GM12801 (cell line): ENCODE results near the gene MYO5A.

Experiments
- TF ChIP-seq, protein P1 (sequence below): IDR thresholded peaks from one replicate; pipeline ENCODE4 v1.5.1; 2011; ENCODE audit warnings: control low read depth; ENCODE audit not compliant: insufficient read length; ENCODE audit errors: extremely low read depth

The MYO5A gene

GRCh38 chr15:52414936-52415335, 113.7 kb downstream of the MYO5A start:
- TF ChIP-seq, protein P1, sequence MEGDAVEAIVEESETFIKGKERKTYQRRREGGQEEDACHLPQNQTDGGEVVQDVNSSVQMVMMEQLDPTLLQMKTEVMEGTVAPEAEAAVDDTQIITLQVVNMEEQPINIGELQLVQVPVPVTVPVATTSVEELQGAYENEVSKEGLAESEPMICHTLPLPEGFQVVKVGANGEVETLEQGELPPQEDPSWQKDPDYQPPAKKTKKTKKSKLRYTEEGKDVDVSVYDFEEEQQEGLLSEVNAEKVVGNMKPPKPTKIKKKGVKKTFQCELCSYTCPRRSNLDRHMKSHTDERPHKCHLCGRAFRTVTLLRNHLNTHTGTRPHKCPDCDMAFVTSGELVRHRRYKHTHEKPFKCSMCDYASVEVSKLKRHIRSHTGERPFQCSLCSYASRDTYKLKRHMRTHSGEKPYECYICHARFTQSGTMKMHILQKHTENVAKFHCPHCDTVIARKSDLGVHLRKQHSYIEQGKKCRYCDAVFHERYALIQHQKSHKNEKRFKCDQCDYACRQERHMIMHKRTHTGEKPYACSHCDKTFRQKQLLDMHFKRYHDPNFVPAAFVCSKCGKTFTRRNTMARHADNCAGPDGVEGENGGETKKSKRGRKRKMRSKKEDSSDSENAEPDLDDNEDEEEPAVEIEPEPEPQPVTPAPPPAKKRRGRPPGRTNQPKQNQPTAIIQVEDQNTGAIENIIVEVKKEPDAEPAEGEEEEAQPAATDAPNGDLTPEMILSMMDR, result no peak

- TF ChIP-seq, protein P1, result no peak
These were observed 119.9 kb downstream of the MYO5A start for GRCh38 chr15:52408823-52409222.

DNA sequence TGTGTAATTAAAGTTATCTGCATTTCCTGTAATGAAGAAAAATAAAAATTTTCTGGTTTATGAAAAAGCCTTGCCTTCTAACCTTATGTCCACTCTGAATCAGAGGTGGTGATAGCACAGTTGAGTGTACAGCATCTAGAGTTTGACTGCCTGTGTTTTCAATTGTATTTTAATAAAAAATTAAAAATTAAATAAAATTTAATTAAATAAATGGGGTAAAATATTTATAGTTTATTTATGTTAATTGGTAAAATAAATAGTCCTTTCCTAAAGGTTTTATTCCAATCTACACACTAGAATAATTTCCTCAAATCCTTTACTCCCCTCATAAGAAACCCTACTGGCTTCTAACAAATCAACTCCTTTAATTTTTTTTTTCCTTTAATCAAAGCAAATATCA, 121.3 kb downstream of the MYO5A start:
- TF ChIP-seq, protein P1, result no peak

DNA sequence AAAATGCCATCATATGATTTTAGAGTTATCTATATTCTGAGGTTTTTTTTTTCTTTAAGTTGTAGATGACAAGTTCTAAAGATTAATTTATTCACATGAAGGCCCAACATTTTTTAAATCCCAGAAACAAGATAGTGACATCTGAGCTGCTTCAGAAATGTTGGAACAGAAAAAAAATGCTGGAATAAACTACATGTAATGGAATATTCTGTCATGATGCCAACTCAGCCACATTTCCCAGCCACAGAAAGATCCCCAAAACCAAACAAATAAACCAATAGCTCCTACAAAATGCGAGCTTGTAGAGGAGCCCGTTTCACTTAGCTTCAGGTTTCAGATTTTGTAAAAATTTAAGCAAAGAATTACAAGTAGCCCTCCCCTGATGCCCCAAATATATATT, 122.1 kb downstream of the MYO5A start:
- TF ChIP-seq, protein P1, result no peak

DNA sequence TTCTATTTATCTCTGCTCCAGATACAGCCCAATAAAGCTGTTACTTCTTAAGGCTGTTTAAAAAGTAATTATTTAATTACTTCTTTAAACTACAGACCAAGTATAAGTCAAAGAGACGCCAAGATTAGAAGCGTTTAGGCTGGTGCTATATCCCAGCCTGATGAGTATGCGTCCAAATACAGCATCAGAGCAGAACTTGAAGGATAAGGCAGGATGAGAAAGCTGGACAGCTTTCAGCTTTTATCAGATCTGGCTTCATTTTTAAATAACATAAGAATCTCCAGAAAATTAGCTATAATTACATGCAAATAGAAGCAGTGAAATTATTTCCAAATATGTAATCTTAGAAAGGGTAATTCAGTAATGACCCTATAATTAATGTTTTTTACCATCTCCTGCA, 122.8 kb downstream of the MYO5A start:
- TF ChIP-seq, protein P1, result no peak

DNA sequence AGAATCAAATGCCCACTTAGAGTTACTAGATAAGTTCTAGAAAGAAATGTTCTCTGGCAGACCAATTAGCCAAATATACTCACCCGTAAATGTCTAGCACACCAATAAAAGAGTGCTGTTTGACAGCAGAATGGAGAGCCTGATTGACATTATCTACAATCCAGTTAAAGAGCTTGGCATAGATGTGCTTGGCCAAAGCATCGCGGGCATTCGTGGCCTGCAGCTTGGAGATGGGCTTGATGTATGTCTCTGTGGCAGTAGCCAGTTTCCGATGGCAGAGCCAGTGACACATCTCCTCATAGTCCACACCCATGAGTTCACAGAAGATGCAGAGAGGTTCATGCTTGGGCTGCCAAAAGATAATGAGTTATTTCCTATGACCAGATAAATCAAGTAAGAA, 131.6 kb downstream of the MYO5A start:
- TF ChIP-seq, protein P1, result no peak

DNA sequence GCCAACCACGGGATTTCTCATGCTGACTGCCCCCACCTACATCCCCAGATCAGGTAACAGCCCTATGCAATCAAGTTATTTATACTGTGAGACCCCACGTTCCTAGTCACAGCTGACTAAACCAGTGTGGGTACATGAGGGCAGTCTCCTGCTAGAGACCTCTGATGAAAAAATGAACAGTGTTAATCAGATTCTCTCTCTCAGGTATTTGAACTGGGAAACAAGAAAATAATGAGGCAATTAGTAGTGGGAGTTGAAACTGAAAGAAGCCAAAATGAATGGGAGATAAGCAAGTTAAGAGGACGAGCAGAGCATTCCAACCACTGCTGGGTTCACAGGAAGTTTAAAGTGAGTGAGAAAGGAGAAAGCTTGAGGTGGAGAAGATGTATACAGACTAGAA, 134.6 kb downstream of the MYO5A start:
- TF ChIP-seq, protein P1, result no peak
